Activated CD4-positive, alpha-beta T cell treated with anti-CD3 and anti-CD28 coated beads for 24 hours (primary cell): ENCODE data around the gene PSMD11.
"Not testable (repeated sequence)": the region's sequence is repeated elsewhere in the genome, so short reads cannot be mapped to it uniquely, and the experiment has no call there.

Source experiments
- DNase-seq, 2 donors: peaks; one replicate each; pipeline ENCODE4 v3.0.0-alpha.2; 2020; ENCODE audit warnings: low read depth in 2 of 2

Gene PSMD11

GRCh38 chr17:32513579-32513978 lies 69.3 kb downstream of the PSMD11 start:
- no peak for DNase-seq

DNA sequence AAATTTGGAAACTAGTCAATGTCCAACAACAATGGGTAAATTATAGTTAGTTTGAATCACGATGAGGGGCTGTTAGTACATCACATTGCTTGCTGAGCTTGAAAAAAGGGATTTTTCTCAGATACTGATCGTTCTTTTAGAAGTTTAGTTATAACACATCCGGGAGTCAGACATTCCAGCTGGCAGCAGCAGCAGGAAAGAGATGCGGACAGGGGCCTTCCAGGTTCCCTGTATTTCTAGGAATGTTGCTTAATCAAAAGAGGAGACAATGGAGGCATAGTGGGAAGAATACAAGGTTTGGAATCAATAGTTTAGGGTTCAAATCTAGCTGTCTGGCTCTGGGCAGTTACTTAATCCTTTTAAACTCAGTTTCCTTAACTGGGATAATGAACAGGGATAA lies 70.3 kb downstream of the PSMD11 start:
- no peak for DNase-seq

DNA sequence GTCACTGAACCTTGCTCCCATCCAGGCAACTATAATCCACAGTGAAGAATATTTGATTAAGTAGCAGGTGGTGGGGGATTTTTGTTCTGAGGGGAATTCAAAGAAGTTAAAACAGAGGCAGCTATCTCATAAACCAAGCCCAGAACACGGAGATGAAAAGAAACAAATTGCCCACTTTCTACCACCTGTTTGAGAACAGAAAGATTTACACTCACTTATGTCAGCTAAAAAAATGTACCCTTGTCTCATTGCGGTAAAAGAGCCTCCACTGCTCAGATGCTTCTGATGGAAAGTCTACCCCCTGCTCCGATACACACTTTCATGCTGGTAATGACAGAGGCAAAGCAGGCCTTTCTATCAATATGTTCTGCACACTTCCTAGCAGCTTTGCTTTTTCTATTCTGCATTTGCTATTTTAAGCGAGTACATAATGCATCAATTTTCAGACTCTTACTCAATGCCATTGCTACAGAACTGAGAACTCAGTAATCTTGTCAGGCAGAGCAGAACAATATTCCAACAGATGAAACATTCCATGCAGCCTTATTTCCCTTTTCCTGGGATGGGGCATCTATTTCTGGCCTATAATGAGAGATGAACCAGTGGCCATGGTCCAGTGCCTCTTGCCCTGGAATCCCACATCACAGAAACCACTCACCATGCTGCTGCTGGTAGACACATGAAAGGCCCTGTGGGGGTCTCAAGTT lies 71.5 kb downstream of the PSMD11 start:
- DNase-seq, result no peak

GRCh38 chr17:32516450-32516849 lies 72.1 kb downstream of the PSMD11 start:
- DNase-seq, result no peak

GRCh38 chr17:32516940-32517701 lies 72.8 kb downstream of the PSMD11 start:
- no peak for DNase-seq

DNA sequence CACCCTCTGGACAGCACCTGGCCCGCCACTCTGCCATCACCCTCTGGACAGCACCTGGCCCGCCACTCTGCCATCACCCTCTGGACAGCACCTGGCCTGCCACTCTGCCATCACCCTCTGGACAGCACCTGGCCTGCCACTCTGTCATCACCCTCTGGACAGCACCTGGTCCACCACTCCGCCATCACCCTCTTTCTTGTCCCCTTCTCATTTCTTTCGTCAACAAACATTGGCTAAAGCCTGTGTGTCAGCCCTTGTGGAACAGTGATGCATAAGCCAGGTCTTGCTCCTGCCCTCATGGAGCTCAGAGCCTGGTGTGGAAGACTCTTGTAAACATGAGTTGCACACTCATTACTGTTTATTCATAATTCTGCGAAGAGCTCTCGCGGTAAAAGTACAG lies 73.7 kb downstream of the PSMD11 start:
- no peak for DNase-seq

DNA sequence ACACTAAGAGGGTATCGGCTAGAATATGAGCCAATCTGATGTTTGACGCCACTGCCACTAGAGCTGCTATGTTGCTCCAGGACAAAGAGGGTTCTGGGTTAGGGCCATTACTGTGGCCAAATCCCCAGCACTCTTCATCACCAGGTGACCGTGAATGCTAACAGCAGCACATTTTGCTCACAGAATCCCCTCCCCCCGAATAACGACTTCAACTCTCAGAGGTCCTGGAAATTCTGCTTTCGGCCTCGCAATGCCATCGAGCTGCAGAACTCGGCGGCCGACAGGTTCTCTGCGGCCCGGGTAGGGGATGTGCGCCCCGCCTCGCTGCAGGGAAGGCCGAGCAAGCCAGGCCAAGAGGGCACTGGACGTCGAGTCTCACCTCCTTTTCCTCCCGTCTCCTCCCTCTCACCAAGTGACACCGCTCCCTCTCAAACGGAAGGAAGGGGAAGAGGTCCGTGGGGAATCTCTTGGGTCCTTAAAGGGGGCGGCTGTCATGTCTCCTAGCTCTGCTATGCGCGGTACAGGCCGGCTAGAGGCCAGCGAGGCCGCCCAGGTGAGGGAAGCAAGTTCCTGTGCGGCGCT lies 74.4 kb downstream of the PSMD11 start:
- no peak for DNase-seq

- DNase-seq, result no peak
These were observed 75.2 kb downstream of the PSMD11 start for GRCh38 chr17:32519228-32520103.

- no peak for DNase-seq
These were observed 75.9 kb downstream of the PSMD11 start for GRCh38 chr17:32520104-32520701.

- DNase-seq, result no peak
These were observed 76.6 kb downstream of the PSMD11 start for GRCh38 chr17:32520737-32521404.

- DNase-seq, result no peak
These were observed 78.8 kb downstream of the PSMD11 start for GRCh38 chr17:32523017-32523680.

GRCh38 chr17:32523827-32524552 lies 79.7 kb downstream of the PSMD11 start:
- DNase-seq, result no peak

- DNase-seq, result not testable (repeated sequence)
These were observed 80.2 kb downstream of the PSMD11 start for GRCh38 chr17:32524553-32524880.

- DNase-seq, result no peak
These were observed 80.8 kb downstream of the PSMD11 start for GRCh38 chr17:32525122-32525521.

- no peak for DNase-seq
These were observed 82.8 kb downstream of the PSMD11 start for GRCh38 chr17:32527146-32527545.

GRCh38 chr17:32528825-32529224 lies 84.5 kb downstream of the PSMD11 start:
- DNase-seq, result no peak

DNA sequence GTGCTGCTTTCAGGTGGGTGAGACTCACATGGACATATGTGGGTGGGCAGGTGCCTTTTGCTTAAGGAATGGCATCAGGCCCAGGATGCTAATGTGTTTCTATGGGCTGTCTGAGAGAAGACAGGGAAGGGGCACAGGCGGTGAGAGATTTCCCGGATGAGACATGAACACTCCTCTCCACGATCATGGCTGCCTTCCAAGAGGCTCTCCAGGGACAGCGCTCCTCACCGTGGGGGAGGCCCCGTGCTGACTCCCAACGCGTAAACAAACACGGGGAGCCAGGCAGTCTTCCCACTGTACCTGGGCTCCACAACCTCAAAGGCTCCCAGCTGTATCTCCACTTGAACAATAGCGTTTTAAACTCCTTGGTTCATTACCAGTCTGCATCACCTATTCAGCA lies 85.3 kb downstream of the PSMD11 start:
- DNase-seq, result no peak
